Panc1 (cell line): ENCODE results near the gene ZHX3. TPM values are rescaled to one million over a fixed set of nuclear protein-coding genes. Genes with fewer than 3 reads are reported as not detected.

ENCODE experiments used
- ATAC-seq: fragments of 200-7000 bp; cut with Tn5 transposase; 2 replicates; pipeline ENCODE4 v1.9.1; 2020; ENCODE audit warnings: mild to moderate bottlenecking, moderate library complexity
- BruUV-seq: library from RNA; stranded (reverse); fragments of 400-500 nt; replicated peaks from 2 replicates; lab custom pipeline; 2021; lab: Mats Ljungman, UMichigan
- CTCF ChIA-PET: fragments of 300-600 bp; sonication (Branson Sonifier 250); formaldehyde crosslinking; loops from one replicate; lab custom pipeline; 2022; ENCODE audit warnings: antibody characterized with exemption; lab: Charles Lee
- POLR2A ChIA-PET: fragments of 300-600 bp; sonication (Branson Sonifier 250); formaldehyde crosslinking; loops from one replicate; lab custom pipeline; 2022; ENCODE audit warnings: antibody characterized with exemption; lab: Charles Lee
- DNase-seq: peaks from one replicate; pipeline ENCODE4 v3.0.0-alpha.2; 2010; ENCODE audit warnings: low read depth, low spot score
- H3K27ac ChIP-seq: 2 replicates; pipeline ENCODE4 v1.5.1; 2011; ENCODE audit warnings: mild to moderate bottlenecking, low read length, inconsistent platforms
- H3K27me3 ChIP-seq: fragments of 200-500 bp; sonication (Bioruptor generic); 2 replicates; pipeline ENCODE4 v1.6.0; 2014; ENCODE audit warnings: low read length, inconsistent platforms; ENCODE audit not compliant: control insufficient read depth, insufficient read depth
- H3K36me3 ChIP-seq: fragments of 200-500 bp; sonication (Bioruptor generic); 2 replicates; pipeline ENCODE4 v1.5.1; 2014; ENCODE audit warnings: inconsistent platforms, mild to moderate bottlenecking, low read length, moderate library complexity; ENCODE audit not compliant: control insufficient read depth, insufficient read depth
- H3K4me1 ChIP-seq: 2 replicates; pipeline ENCODE4 v1.5.1; 2011; ENCODE audit warnings: inconsistent platforms, mild to moderate bottlenecking, low read length, moderate library complexity; ENCODE audit not compliant: control insufficient read depth, insufficient read depth
- H3K4me3 ChIP-seq, 2 experiments: 2 replicates each; pipeline ENCODE4 v1.5.1; 2011 to 2012; ENCODE audit warnings: low read depth in 2 of 2, low read length in 2 of 2, mild to moderate bottlenecking in 2 of 2, inconsistent platforms in 1 of 2, moderate library complexity in 1 of 2
- H3K9me3 ChIP-seq: fragments of 200-500 bp; sonication (Bioruptor generic); 2 replicates; pipeline ENCODE4 v1.5.1; 2014; ENCODE audit warnings: low read depth, mild to moderate bottlenecking, inconsistent platforms, low read length, moderate library complexity; ENCODE audit not compliant: control insufficient read depth, insufficient read depth
- CTCF ChIP-seq: fragments of 450-650 bp; IDR thresholded peaks from 2 replicates; pipeline ENCODE4 v1.5.1; 2017; ENCODE audit warnings: mild to moderate bottlenecking
- POLR2AphosphoS5 ChIP-seq: IDR thresholded peaks from 2 replicates; pipeline ENCODE4 v1.6.1; 2012; ENCODE audit warnings: mild to moderate bottlenecking, low read depth, low read length, moderate library complexity
- REST ChIP-seq, 2 experiments: IDR thresholded peaks; 2 replicates each; pipeline ENCODE4 v1.6.1; 2011 to 2012; ENCODE audit warnings: low read depth in 2 of 2, control low read depth in 1 of 2, low read length in 1 of 2, mild to moderate bottlenecking in 1 of 2, moderate library complexity in 1 of 2; ENCODE audit not compliant: insufficient read depth in 1 of 2
- SIN3A ChIP-seq: IDR thresholded peaks from 2 replicates; pipeline ENCODE4 v1.6.1; 2012; ENCODE audit warnings: low read depth, mild to moderate bottlenecking, low read length, moderate library complexity, borderline replicate concordance; ENCODE audit not compliant: insufficient read depth
- TCF7L2 ChIP-seq: IDR thresholded peaks from 2 replicates; pipeline ENCODE4 v1.6.1; 2011; ENCODE audit warnings: mild to moderate bottlenecking, low read depth, low read length, inconsistent platforms
- in situ Hi-C: cut with HindIII; loops from 2 replicates; pipeline ENCODE4 v1.10.0; 2016; ENCODE audit warnings: low sequenced_read_pairs, low pct_unique_long_range_greater_than_20kb
- intact Hi-C: fragments of 100-400 bp; cut with micrococcal nuclease; formaldehyde crosslinking; loops from one replicate; pipeline ENCODE4 v1.10.0; 2022; ENCODE audit not compliant: unreplicated experiment
- total RNA-seq: library from RNA; stranded (reverse); gene quantifications from one replicate; pipeline ENCODE4 v1.2.1, GENCODE V29; 2021; ENCODE audit not compliant: unreplicated experiment

ZHX3 gene
- total RNA-seq, 1 experiment from 2014 or later = 19.8 TPM

GRCh38 chr20:41217422-41217821, 100.1 kb downstream of the ZHX3 start:
- no peak overlapping the region for H3K27ac ChIP-seq
- no peak overlapping the region for H3K4me3 ChIP-seq
- DNase-seq (no peak), ATAC-seq (no peak)
- ChIA-PET POLR2A (no interaction called here), CTCF (no interaction called here)
- no TSS peak for BruUV-seq
- no peaks in the 10 kb centered on the region for H3K36me3 ChIP-seq
- H3K4me1 ChIP-seq = no peaks in the 10 kb centered on the region
- in situ Hi-C loops (no loop called here), intact Hi-C loops (no loop called here)
- no peaks in the 10 kb centered on the region for H3K9me3 ChIP-seq
- TF ChIP-seq REST (IDR thresholded peaks at IDR 0.05; ENCODE audit: insufficient read depth in 1 of 2, low read depth in 2 of 2, low read length in 1 of 2) (no peak), TCF7L2 (no peak), CTCF (no peak), POLR2AphosphoS5 (no peak), SIN3A (no peak)
- no peaks in the 10 kb centered on the region for H3K27me3 ChIP-seq

- in situ Hi-C loops (no loop called here), intact Hi-C loops (no loop called here)
- TF ChIP-seq POLR2AphosphoS5 (no peak), TCF7L2 (no peak), CTCF (no peak), SIN3A (no peak), REST (IDR thresholded peaks at IDR 0.05; ENCODE audit: insufficient read depth in 1 of 2, low read depth in 2 of 2, low read length in 1 of 2) (no peak)
- no peaks in the 10 kb centered on the region for H3K36me3 ChIP-seq
- CTCF ChIA-PET = no interaction called here
- H3K4me3 ChIP-seq = no peak overlapping the region
- DNase-seq = no peak
- no peaks in the 10 kb centered on the region for H3K27me3 ChIP-seq
- BruUV-seq = no TSS peak
- no peak overlapping the region for H3K27ac ChIP-seq
- no peaks in the 10 kb centered on the region for H3K4me1 ChIP-seq
- H3K9me3 ChIP-seq = no peaks in the 10 kb centered on the region
- no peak for ATAC-seq
- POLR2A ChIA-PET = no interaction called here
Measured at GRCh38 chr20:41214666-41215065, 102.9 kb downstream of the ZHX3 start.
